Stimulated activated CD8-positive, alpha-beta memory T cell treated with anti-CD3 and anti-CD28 coated beads, Interleukin-4, amount 100 ng/mL, for 1 hour (primary cell): ENCODE results near the gene COG5.
"Not testable (repeated sequence)": the region's sequence is repeated elsewhere in the genome, so short reads cannot be mapped to it uniquely, and the experiment has no call there.

ENCODE experiments used
- DNase-seq, 2 donors: peaks; one replicate each; pipeline ENCODE4 v3.0.0-alpha.2; 2020; ENCODE audit warnings: low read depth in 2 of 2, low spot score in 1 of 2

Gene COG5

GRCh38 chr7:107284911-107285479 lies 278.7 kb downstream of the COG5 start:
- DNase-seq = no peak

- DNase-seq = no peak
These were observed 286.4 kb downstream of the COG5 start for GRCh38 chr7:107277331-107277730.

- no peak for DNase-seq
These were observed 287.4 kb downstream of the COG5 start for GRCh38 chr7:107276220-107276827.

GRCh38 chr7:107274506-107274905 lies 289.2 kb downstream of the COG5 start:
- no peak for DNase-seq

GRCh38 chr7:107269790-107270189 lies 293.9 kb downstream of the COG5 start:
- no peak for DNase-seq

GRCh38 chr7:107268594-107268993 lies 295.1 kb downstream of the COG5 start:
- no peak for DNase-seq

GRCh38 chr7:107267138-107267537 lies 296.6 kb downstream of the COG5 start:
- DNase-seq = no peak

GRCh38 chr7:107264723-107265122 lies 299.0 kb downstream of the COG5 start:
- DNase-seq = no peak

- no peak for DNase-seq
These were observed 300.9 kb downstream of the COG5 start for GRCh38 chr7:107262857-107263256.

- no peak for DNase-seq
These were observed 305.0 kb downstream of the COG5 start for GRCh38 chr7:107258737-107259136.

- no peak for DNase-seq
These were observed 308.1 kb downstream of the COG5 start for GRCh38 chr7:107255602-107256001.

- DNase-seq = no peak
These were observed 309.2 kb downstream of the COG5 start for GRCh38 chr7:107254398-107254985.

- no peak for DNase-seq
These were observed 310.1 kb downstream of the COG5 start for GRCh38 chr7:107253599-107253998.

GRCh38 chr7:107251963-107252362 lies 311.8 kb downstream of the COG5 start:
- DNase-seq = no peak

- DNase-seq = no peak
These were observed 315.0 kb downstream of the COG5 start for GRCh38 chr7:107248551-107249316.

GRCh38 chr7:107246836-107247235 lies 316.9 kb downstream of the COG5 start:
- not testable (repeated sequence) for DNase-seq

- no peak for DNase-seq
These were observed 319.1 kb downstream of the COG5 start for GRCh38 chr7:107244613-107245012.

- DNase-seq = no peak
These were observed 321.5 kb downstream of the COG5 start for GRCh38 chr7:107242267-107242666.

- no peak for DNase-seq
These were observed 326.3 kb downstream of the COG5 start for GRCh38 chr7:107237451-107237850.

GRCh38 chr7:107236862-107237261 lies 326.9 kb downstream of the COG5 start:
- DNase-seq = no peak

GRCh38 chr7:107234436-107234835 lies 329.3 kb downstream of the COG5 start:
- DNase-seq = no peak

GRCh38 chr7:107233981-107234380 lies 329.7 kb downstream of the COG5 start:
- DNase-seq = no peak
